Neural crest cell (in vitro differentiated cells): ENCODE measurements around the gene STMND1. TPM values are rescaled to one million over a fixed set of nuclear protein-coding genes. Genes with fewer than 3 reads are reported as not detected.
"Not testable (repeated sequence)": the region's sequence is repeated elsewhere in the genome, so short reads cannot be mapped to it uniquely, and the experiment has no call there.

Source experiments
- DNase-seq: peaks from one replicate; pipeline ENCODE4 v3.0.0; 2021; ENCODE audit warnings: low read depth, mixed read lengths, low spot score
- H3K27ac Mint-ChIP-seq: one replicate; pipeline ENCODE4 v1.8.0; 2021; ENCODE audit warnings: mild to moderate bottlenecking, mixed read lengths; ENCODE audit not compliant: unreplicated experiment
- H3K27me3 Mint-ChIP-seq: 2 replicates; pipeline ENCODE4 v1.8.0; 2021; ENCODE audit warnings: low read depth, mild to moderate bottlenecking, mixed read lengths
- H3K36me3 Mint-ChIP-seq: 2 replicates; pipeline ENCODE4 v1.8.0; 2021; ENCODE audit warnings: low read depth, mild to moderate bottlenecking, mixed read lengths
- H3K4me1 Mint-ChIP-seq: 2 replicates; pipeline ENCODE4 v1.8.0; 2021; ENCODE audit warnings: mixed read lengths
- H3K4me3 Mint-ChIP-seq: one replicate; pipeline ENCODE4 v1.8.0; 2021; ENCODE audit warnings: mild to moderate bottlenecking, mixed read lengths
- H3K9me3 Mint-ChIP-seq: 2 replicates; pipeline ENCODE4 v1.8.0; 2021; ENCODE audit warnings: mixed read lengths
- CTCF ChIP-seq: fragments of 200-600 bp; sonication (generic); conservative IDR thresholded peaks from 2 replicates; pipeline ENCODE4 v1.5.0; 2021; ENCODE audit warnings: antibody characterized with exemption, mild to moderate bottlenecking
- total RNA-seq: library from RNA; stranded (reverse); gene quantifications from 2 replicates; pipeline ENCODE4 v1.2.1, GENCODE V29; 2021

Gene STMND1
- total RNA-seq, 1 donor from 2014 or later = not detected

GRCh38 chr6:17059850-17060249 is 42.0 kb upstream of the STMND1 start:
- H3K9me3 Mint-ChIP-seq = peaks cover 2% of the 10 kb centered on the region
- H3K4me1 Mint-ChIP-seq = no peaks in the 10 kb centered on the region
- H3K27me3 Mint-ChIP-seq = peaks cover 7% of the 10 kb centered on the region
- H3K4me3 Mint-ChIP-seq = no peak overlapping the region
- no peak overlapping the region for H3K27ac Mint-ChIP-seq
- H3K36me3 Mint-ChIP-seq = no peaks in the 10 kb centered on the region
- DNase-seq = no peak
- no peak for TF ChIP-seq CTCF

- Mint-ChIP-seq H3K4me3 (no peak overlapping the region), H3K36me3 (no peaks in the 10 kb centered on the region), H3K4me1 (no peaks in the 10 kb centered on the region), H3K9me3 (peaks cover 2% of the 10 kb centered on the region), H3K27ac (no peak overlapping the region), H3K27me3 (peaks cover 18% of the 10 kb centered on the region)
- no peak for DNase-seq
- no peak for TF ChIP-seq CTCF
Observed at GRCh38 chr6:17061097-17061496, 40.8 kb upstream of the STMND1 start.

- H3K27ac Mint-ChIP-seq = no peak overlapping the region
- H3K4me1 Mint-ChIP-seq = no peaks in the 10 kb centered on the region
- H3K4me3 Mint-ChIP-seq = no peak overlapping the region
- TF ChIP-seq CTCF = no peak
- H3K9me3 Mint-ChIP-seq = peaks cover 2% of the 10 kb centered on the region
- peaks cover 31% of the 10 kb centered on the region for H3K27me3 Mint-ChIP-seq
- H3K36me3 Mint-ChIP-seq = no peaks in the 10 kb centered on the region
- no peak for DNase-seq
Observed at GRCh38 chr6:17062871-17063440, 38.9 kb upstream of the STMND1 start.

GRCh38 chr6:17064975-17065374 is 36.9 kb upstream of the STMND1 start:
- DNase-seq = no peak
- Mint-ChIP-seq H3K4me1 (no peaks in the 10 kb centered on the region), H3K9me3 (peaks cover 10% of the 10 kb centered on the region), H3K27me3 (peaks cover 32% of the 10 kb centered on the region), H3K36me3 (peaks cover 6% of the 10 kb centered on the region), H3K4me3 (no peak overlapping the region), H3K27ac (no peak overlapping the region)
- no peak for TF ChIP-seq CTCF

GRCh38 chr6:17066610-17067009 is 35.2 kb upstream of the STMND1 start:
- peaks cover 32% of the 10 kb centered on the region for H3K27me3 Mint-ChIP-seq
- no peaks in the 10 kb centered on the region for H3K4me1 Mint-ChIP-seq
- H3K36me3 Mint-ChIP-seq = peaks cover 10% of the 10 kb centered on the region
- no peak overlapping the region for H3K27ac Mint-ChIP-seq
- no peak for TF ChIP-seq CTCF
- H3K4me3 Mint-ChIP-seq = no peak overlapping the region
- no peak for DNase-seq
- H3K9me3 Mint-ChIP-seq = peaks cover 17% of the 10 kb centered on the region

- Mint-ChIP-seq H3K9me3 (peaks cover 25% of the 10 kb centered on the region), H3K27me3 (peaks cover 38% of the 10 kb centered on the region), H3K36me3 (peaks cover 18% of the 10 kb centered on the region)
- H3K4me1 Mint-ChIP-seq, DNase-seq, H3K27ac Mint-ChIP-seq, H3K4me3 Mint-ChIP-seq: not testable (repeated sequence)
Observed at GRCh38 chr6:17068972-17069371, 32.9 kb upstream of the STMND1 start.

- not testable (repeated sequence) for H3K4me1 Mint-ChIP-seq, H3K4me3 Mint-ChIP-seq, H3K27ac Mint-ChIP-seq, DNase-seq
- Mint-ChIP-seq H3K36me3 (peaks cover 24% of the 10 kb centered on the region), H3K27me3 (peaks cover 37% of the 10 kb centered on the region), H3K9me3 (peaks cover 32% of the 10 kb centered on the region)
Observed at GRCh38 chr6:17070400-17070799, 31.4 kb upstream of the STMND1 start.

- peaks cover 24% of the 10 kb centered on the region for H3K36me3 Mint-ChIP-seq
- H3K9me3 Mint-ChIP-seq = peaks cover 45% of the 10 kb centered on the region
- H3K4me3 Mint-ChIP-seq, H3K27ac Mint-ChIP-seq, H3K4me1 Mint-ChIP-seq, DNase-seq: not testable (repeated sequence)
- peaks cover 26% of the 10 kb centered on the region for H3K27me3 Mint-ChIP-seq
Observed at GRCh38 chr6:17073596-17073995, 28.3 kb upstream of the STMND1 start.
